ENCODE measurements around the gene GPR137. TPM values are rescaled to one million over a fixed set of nuclear protein-coding genes. Genes with fewer than 3 reads are reported as not detected.

Gene GPR137
- polyA plus RNA-seq, 2 of the 4 experiments (the other 2 are of a cell fraction), result 11.0 to 37.4 TPM

DNA sequence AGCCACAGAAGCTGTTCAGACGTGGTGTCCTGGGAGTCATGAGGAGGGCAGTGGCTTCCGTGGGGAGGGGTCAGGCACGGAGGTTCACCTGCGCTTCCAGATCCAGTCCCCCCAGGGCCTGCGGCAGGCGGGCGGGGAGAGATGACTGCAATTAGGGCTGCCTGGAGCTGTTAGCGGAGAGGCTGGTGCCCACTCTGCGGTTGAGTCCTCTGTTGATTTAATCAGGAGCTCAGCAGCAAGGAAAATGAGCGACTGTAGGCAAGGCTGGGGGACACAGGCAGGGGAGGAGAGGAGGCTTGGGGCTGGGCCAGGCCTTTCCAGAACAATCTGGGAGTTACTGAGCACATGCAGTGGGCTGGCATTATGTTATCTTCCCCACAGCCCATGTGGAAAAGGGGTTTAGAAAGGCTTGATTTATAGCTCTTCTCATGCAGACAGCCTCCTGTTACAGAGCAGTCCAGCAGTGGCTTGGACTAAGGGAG, 21.2 kb upstream of the GPR137 start:
- TF ChIP-seq, protein P1, sequence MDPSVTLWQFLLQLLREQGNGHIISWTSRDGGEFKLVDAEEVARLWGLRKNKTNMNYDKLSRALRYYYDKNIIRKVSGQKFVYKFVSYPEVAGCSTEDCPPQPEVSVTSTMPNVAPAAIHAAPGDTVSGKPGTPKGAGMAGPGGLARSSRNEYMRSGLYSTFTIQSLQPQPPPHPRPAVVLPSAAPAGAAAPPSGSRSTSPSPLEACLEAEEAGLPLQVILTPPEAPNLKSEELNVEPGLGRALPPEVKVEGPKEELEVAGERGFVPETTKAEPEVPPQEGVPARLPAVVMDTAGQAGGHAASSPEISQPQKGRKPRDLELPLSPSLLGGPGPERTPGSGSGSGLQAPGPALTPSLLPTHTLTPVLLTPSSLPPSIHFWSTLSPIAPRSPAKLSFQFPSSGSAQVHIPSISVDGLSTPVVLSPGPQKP (IDR thresholded peaks at IDR 0.05; ENCODE audit: low read depth, low read length), result no peak
- TF ChIP-seq HEYL (CRISPR knock-in tag; IDR thresholded peaks at IDR 0.05) (no peak), SMC3 (IDR thresholded peaks at IDR 0.05) (no peak), MAZ (IDR thresholded peaks at IDR 0.05; ENCODE audit: borderline replicate concordance, low read depth, low read length) (no peak), EHMT2 (IDR thresholded peaks at IDR 0.05; ENCODE audit: low read depth) (no peak), NFE2L2 (conservative IDR thresholded peaks at IDR 0.05; ENCODE audit: low read length) (no peak), NR3C1 (IDR thresholded peaks at IDR 0.05) (no peak), RNF2 (IDR thresholded peaks at IDR 0.05; ENCODE audit: borderline replicate concordance, low read depth) (no peak), MAFK (IDR thresholded peaks at IDR 0.05; ENCODE audit: partially characterized antibody) (no peak), TFCP2L1 (CRISPR knock-in tag; IDR thresholded peaks at IDR 0.05) (no peak)
- TF ChIP-seq, protein P2, sequence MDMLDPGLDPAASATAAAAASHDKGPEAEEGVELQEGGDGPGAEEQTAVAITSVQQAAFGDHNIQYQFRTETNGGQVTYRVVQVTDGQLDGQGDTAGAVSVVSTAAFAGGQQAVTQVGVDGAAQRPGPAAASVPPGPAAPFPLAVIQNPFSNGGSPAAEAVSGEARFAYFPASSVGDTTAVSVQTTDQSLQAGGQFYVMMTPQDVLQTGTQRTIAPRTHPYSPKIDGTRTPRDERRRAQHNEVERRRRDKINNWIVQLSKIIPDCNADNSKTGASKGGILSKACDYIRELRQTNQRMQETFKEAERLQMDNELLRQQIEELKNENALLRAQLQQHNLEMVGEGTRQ (IDR thresholded peaks at IDR 0.05), result no peak
- TF ChIP-seq, protein P3, sequence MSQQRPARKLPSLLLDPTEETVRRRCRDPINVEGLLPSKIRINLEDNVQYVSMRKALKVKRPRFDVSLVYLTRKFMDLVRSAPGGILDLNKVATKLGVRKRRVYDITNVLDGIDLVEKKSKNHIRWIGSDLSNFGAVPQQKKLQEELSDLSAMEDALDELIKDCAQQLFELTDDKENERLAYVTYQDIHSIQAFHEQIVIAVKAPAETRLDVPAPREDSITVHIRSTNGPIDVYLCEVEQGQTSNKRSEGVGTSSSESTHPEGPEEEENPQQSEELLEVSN (IDR thresholded peaks at IDR 0.05; ENCODE audit: borderline replicate concordance, low read depth), result no peak
- TF ChIP-seq, protein P4, sequence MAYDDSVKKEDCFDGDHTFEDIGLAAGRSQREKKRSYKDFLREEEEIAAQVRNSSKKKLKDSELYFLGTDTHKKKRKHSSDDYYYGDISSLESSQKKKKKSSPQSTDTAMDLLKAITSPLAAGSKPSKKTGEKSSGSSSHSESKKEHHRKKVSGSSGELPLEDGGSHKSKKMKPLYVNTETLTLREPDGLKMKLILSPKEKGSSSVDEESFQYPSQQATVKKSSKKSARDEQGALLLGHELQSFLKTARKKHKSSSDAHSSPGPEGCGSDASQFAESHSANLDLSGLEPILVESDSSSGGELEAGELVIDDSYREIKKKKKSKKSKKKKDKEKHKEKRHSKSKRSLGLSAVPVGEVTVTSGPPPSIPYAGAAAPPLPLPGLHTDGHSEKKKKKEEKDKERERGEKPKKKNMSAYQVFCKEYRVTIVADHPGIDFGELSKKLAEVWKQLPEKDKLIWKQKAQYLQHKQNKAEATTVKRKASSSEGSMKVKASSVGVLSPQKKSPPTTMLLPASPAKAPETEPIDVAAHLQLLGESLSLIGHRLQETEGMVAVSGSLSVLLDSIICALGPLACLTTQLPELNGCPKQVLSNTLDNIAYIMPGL (CRISPR knock-in tag; IDR thresholded peaks at IDR 0.05; ENCODE audit: borderline replicate concordance), result no peak
- TF ChIP-seq, protein P5, sequence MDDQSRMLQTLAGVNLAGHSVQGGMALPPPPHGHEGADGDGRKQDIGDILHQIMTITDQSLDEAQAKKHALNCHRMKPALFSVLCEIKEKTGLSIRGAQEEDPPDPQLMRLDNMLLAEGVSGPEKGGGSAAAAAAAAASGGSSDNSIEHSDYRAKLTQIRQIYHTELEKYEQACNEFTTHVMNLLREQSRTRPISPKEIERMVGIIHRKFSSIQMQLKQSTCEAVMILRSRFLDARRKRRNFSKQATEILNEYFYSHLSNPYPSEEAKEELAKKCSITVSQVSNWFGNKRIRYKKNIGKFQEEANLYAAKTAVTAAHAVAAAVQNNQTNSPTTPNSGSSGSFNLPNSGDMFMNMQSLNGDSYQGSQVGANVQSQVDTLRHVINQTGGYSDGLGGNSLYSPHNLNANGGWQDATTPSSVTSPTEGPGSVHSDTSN (IDR thresholded peaks at IDR 0.05), result no peak
- POLR2A ChIA-PET, result no interaction called here
- no peaks in the 10 kb centered on the region for H3K9me3 ChIP-seq
- CTCF ChIA-PET, result interaction anchor here (1.1 to 16.0 kb wide), 6 partner anchors 12 to 91 kb away, joined by 3 to 220 read pairs (median 4); partner anchors contain the start of genes CATSPERZ, ESRRA, PLCB3 and PPP1R14B
- 91% methylated on average over 10 of the region's 10 CpGs for WGBS (ENCODE audit: missing lambda C conversion rate)
- H3K4me3 ChIP-seq, result no peak overlapping the region
- ATAC-seq (no peak), DNase-seq (ENCODE audit: low read depth in 1 of 2, low spot score in 1 of 2) (no peak), FAIRE-seq (no peak)
- no peak overlapping the region for H3K4me2 ChIP-seq
- no peak overlapping the region for H3K27ac ChIP-seq
- H3K4me1 ChIP-seq, result peaks cover 14% of the 10 kb centered on the region

DNA sequence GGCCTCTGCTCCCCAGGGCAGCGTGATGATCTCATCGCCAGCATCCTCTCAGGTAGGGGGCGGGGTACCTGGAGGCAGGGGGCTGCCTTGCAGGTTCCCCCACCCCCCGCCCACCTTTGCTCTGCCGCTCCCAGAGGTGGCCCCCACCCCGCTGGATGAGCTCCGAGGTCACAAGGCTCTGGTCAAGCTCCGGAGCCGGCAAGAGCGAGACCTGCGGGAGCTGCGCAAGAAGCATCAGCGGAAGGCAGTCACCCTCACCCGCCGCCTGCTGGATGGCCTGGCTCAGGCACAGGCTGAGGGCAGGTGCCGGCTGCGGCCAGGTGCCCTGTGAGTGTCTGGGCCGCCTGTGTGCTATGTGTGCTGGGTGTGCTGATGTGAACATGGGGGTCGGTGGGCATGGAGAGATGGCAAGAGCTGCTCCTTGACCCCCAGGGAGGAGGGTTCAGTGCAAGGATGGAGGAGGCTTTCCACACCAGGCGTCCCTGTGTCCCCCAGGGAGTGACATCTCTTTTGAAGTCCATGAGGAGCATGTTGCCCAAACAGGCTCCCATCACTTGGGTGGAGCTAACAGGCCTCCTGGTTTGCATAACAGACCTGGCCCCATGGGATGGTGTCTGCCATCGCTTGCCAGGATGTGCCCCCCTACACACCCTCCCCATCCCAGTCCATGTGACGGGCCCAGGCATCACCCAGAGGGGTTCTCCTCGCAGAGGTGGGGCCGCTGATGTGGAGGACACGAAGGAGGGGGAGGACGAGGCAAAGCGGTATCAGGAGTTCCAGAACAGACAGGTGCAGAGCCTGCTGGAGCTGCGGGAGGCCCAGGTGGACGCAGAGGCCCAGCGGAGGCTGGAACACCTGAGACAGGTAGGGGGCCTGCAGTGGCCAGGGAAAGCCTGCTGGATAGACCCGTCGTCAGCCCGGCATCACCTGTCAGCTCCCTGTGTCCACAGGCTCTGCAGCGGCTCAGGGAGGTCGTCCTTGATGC, 20.2 kb upstream of the GPR137 start:
- FAIRE-seq, result no peak
- no peak for DNase-seq (ENCODE audit: low read depth in 1 of 2, low spot score in 1 of 2)
- Histone ChIP-seq H3K4me2 (no peak overlapping the region), H3K9me3 (no peaks in the 10 kb centered on the region), H3K4me1 (peaks cover 14% of the 10 kb centered on the region), H3K4me3 (no peak overlapping the region), H3K27ac (no peak overlapping the region)
- ChIA-PET CTCF (interaction anchor here (1.2 to 16.0 kb wide), 5 partner anchors 11 to 37 kb away, joined by 3 to 220 read pairs (median 5); partner anchors contain the start of genes CATSPERZ, ESRRA, PLCB3 and PPP1R14B), POLR2A (no interaction called here)
- 89% methylated on average over 30 of the region's 35 CpGs for WGBS (ENCODE audit: missing lambda C conversion rate)
- no peak for ATAC-seq
- TF ChIP-seq CBX8 (IDR thresholded peaks at IDR 0.05), result no peak
- TF ChIP-seq HOXB5 (CRISPR knock-in tag; IDR thresholded peaks at IDR 0.05), result no peak
- no peak for TF ChIP-seq HOXB13 (CRISPR knock-in tag; IDR thresholded peaks at IDR 0.05; ENCODE audit: low read depth)
- TF ChIP-seq NR3C1 (IDR thresholded peaks at IDR 0.05), result no peak
- no peak for TF ChIP-seq ZSCAN20 (CRISPR knock-in tag; IDR thresholded peaks at IDR 0.05)
- no peak for TF ChIP-seq CHD2 (IDR thresholded peaks at IDR 0.05; ENCODE audit: low read length, partially characterized antibody)
- TF ChIP-seq BHLHE40 (IDR thresholded peaks at IDR 0.05; ENCODE audit: low read depth, low read length), result no peak
- TF ChIP-seq, protein P6, sequence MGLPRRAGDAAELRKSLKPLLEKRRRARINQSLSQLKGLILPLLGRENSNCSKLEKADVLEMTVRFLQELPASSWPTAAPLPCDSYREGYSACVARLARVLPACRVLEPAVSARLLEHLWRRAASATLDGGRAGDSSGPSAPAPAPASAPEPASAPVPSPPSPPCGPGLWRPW (IDR thresholded peaks at IDR 0.05), result no peak
- TF ChIP-seq MAFK (IDR thresholded peaks at IDR 0.05; ENCODE audit: partially characterized antibody), result no peak
- TF ChIP-seq RNF2 (IDR thresholded peaks at IDR 0.05; ENCODE audit: borderline replicate concordance, low read depth), result no peak
- TF ChIP-seq MYC (IDR thresholded peaks at IDR 0.05; ENCODE audit: borderline replicate concordance, low read length), result no peak
- TF ChIP-seq CBX2 (IDR thresholded peaks at IDR 0.05; ENCODE audit: borderline replicate concordance, low read depth), result no peak
- TF ChIP-seq, protein P5 (IDR thresholded peaks at IDR 0.05), result no peak
- no peak for TF ChIP-seq EHMT2 (IDR thresholded peaks at IDR 0.05; ENCODE audit: low read depth)
- no peak for TF ChIP-seq KDM5A (IDR thresholded peaks at IDR 0.05)
- TF ChIP-seq MAZ (IDR thresholded peaks at IDR 0.05; ENCODE audit: borderline replicate concordance, low read depth, low read length), result no peak
- no peak for TF ChIP-seq HEYL (CRISPR knock-in tag; IDR thresholded peaks at IDR 0.05)
- TF ChIP-seq RAD21 (conservative IDR thresholded peaks at IDR 0.05 in 1 of 2, IDR thresholded peaks at IDR 0.05 in 1 of 2), result no peak

All from A549 (cell line).